ENCODE data around the gene TMED6.

DNA sequence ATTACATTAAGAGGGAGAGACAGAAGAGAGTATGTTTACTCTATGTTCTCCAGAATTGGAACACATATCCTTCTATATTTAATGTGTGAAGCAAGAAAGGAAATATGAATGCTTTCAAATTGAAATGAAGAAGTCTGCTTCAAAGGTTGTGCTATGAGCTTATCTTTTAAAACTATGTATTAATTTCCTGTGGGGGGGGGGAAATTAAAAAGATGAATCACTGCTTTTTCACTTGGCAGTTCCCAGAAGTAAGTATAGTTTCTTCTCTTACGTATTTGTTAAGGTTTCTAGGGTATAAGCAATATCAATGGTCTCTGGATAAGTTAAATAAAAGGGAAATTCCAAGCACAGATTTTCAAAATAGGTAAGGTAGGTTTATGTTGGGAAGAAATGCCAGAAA is 27.2 kb upstream of the TMED6 start:
- TF ChIP-seq CTCF (IDR thresholded peaks at IDR 0.05; ENCODE audit: low read depth, low read length), result no peak
- TF ChIP-seq EZH2phosphoT487 (IDR thresholded peaks at IDR 0.05; ENCODE audit: low read depth), result no peak

All from OCI-LY3 (cell line).